SK-N-SH (cell line): ENCODE data around the gene ULK3. TPM values are rescaled to one million over a fixed set of nuclear protein-coding genes. Genes with fewer than 3 reads are reported as not detected.

Source experiments
- CTCF ChIA-PET: fragments of 300-600, 350-600 bp; formaldehyde crosslinking; extraction: SDS; loops from one replicate; lab custom pipeline; 2021; lab: Yijun Ruan, JAX
- POLR2A ChIA-PET: fragments of 350-600 bp; sonication (Branson Sonifier 250); formaldehyde crosslinking; extraction: SDS; loops from one replicate; lab custom pipeline; 2020; ENCODE audit warnings: antibody characterized with exemption, inconsistent platforms; lab: Yijun Ruan, JAX
- DNase-seq: peaks from one replicate; pipeline ENCODE4 v3.0.0; 2012
- H2AFZ ChIP-seq: fragments of 200-600 bp; sonication (generic); 2 replicates; pipeline ENCODE4 v1.8.1; 2016; ENCODE audit warnings: antibody characterized with exemption, mild to moderate bottlenecking, low read depth
- H3F3A ChIP-seq: fragments of 200-600 bp; sonication (generic); replicated peaks from 2 replicates; pipeline ENCODE3; 2016; ENCODE audit warnings: antibody characterized with exemption, mild to moderate bottlenecking; ENCODE audit not compliant: insufficient read depth
- H3K27ac ChIP-seq, 2 experiments: fragments of 200-500 bp in 1 of 2; fragments of 200-600 bp in 1 of 2; sonication (Bioruptor generic) in 1 of 2; sonication (generic), shearing (Covaris generic) in 1 of 2; 2 replicates each; pipeline versions ENCODE4 v1.5.1 to v1.6.1; 2014 to 2016; ENCODE audit warnings: low read depth in 2 of 2, inconsistent platforms in 1 of 2, low read length in 1 of 2, mild to moderate bottlenecking in 1 of 2, mixed read lengths in 1 of 2
- H3K27me3 ChIP-seq: fragments of 200-600 bp; sonication (generic), shearing (Covaris generic); 2 replicates; pipeline ENCODE4 v1.6.1; 2016; ENCODE audit warnings: mixed run types; ENCODE audit not compliant: insufficient read depth
- H3K36me3 ChIP-seq, 2 experiments: fragments of 200-500 bp in 1 of 2; fragments of 200-600 bp in 1 of 2; sonication (Bioruptor generic) in 1 of 2; sonication (generic) in 1 of 2; replicated peaks in 1 of 2; 2 replicates each; pipeline versions ENCODE3 to v1.5.1; 2014 to 2016; ENCODE audit warnings: low read length in 1 of 2, mild to moderate bottlenecking in 1 of 2; ENCODE audit not compliant: insufficient read depth in 2 of 2, control insufficient read depth in 1 of 2
- H3K4me1 ChIP-seq, 2 experiments: fragments of 200-500 bp in 1 of 2; fragments of 200-600 bp in 1 of 2; sonication (Bioruptor generic) in 1 of 2; sonication (generic), shearing (Covaris generic) in 1 of 2; 2 replicates each; pipeline versions ENCODE4 v1.5.1 to v1.6.1; 2014 to 2016; ENCODE audit warnings: low read depth in 1 of 2, low read length in 1 of 2, mixed run types in 1 of 2; ENCODE audit not compliant: insufficient read depth in 2 of 2, control insufficient read depth in 1 of 2
- H3K4me2 ChIP-seq: fragments of 200-600 bp; sonication (generic), shearing (Covaris generic); 2 replicates; pipeline ENCODE4 v1.6.1; 2017; ENCODE audit warnings: mixed run types
- H3K4me3 ChIP-seq, 2 experiments: fragments of 200-500 bp in 1 of 2; fragments of 200-600 bp in 1 of 2; sonication (Bioruptor generic) in 1 of 2; sonication (generic), shearing (Covaris generic) in 1 of 2; 2 replicates each; pipeline versions ENCODE4 v1.5.1 to v1.8.1; 2014 to 2016; ENCODE audit warnings: low read depth in 2 of 2, inconsistent platforms in 1 of 2, low read length in 1 of 2, mild to moderate bottlenecking in 1 of 2, mixed read lengths in 1 of 2, moderate library complexity in 1 of 2
- H3K79me2 ChIP-seq: fragments of 200-600 bp; sonication (generic); 2 replicates; pipeline ENCODE4 v1.8.1; 2017; ENCODE audit warnings: mild to moderate bottlenecking; ENCODE audit not compliant: insufficient read depth
- H3K9ac ChIP-seq: fragments of 200-600 bp; sonication (generic); 2 replicates; pipeline ENCODE4 v1.6.1; 2017; ENCODE audit warnings: mixed run types
- H3K9me2 ChIP-seq: fragments of 200-600 bp; sonication (generic); 2 replicates; pipeline ENCODE4 v1.6.1; 2017; ENCODE audit warnings: mixed run types
- H3K9me3 ChIP-seq: fragments of 200-600 bp; sonication (generic); 2 replicates; pipeline ENCODE4 v1.6.1; 2017; ENCODE audit warnings: mixed run types, mild to moderate bottlenecking, moderate library complexity
- H4K20me1 ChIP-seq: fragments of 200-600 bp; sonication (generic); 2 replicates; pipeline ENCODE4 v1.6.1; 2017; ENCODE audit warnings: mild to moderate bottlenecking, mixed run types; ENCODE audit not compliant: insufficient read depth
- EP300 ChIP-seq, 2 experiments: IDR thresholded peaks; 2 replicates each; pipeline versions ENCODE4 v1.4.0 to v1.6.1; 2012; ENCODE audit warnings: borderline replicate concordance in 1 of 2, low read depth in 1 of 2, low read length in 1 of 2
- FOSL2 ChIP-seq: IDR thresholded peaks from 2 replicates; pipeline ENCODE4 v1.4.0; 2012; ENCODE audit warnings: low read depth, mild to moderate bottlenecking, moderate library complexity, borderline replicate concordance
- GABPA ChIP-seq: IDR thresholded peaks from 2 replicates; pipeline ENCODE4 v1.4.0; 2012; ENCODE audit warnings: low read depth, mild to moderate bottlenecking
- MXI1 ChIP-seq: IDR thresholded peaks from 2 replicates; pipeline ENCODE4 v1.6.1; 2012; ENCODE audit warnings: mild to moderate bottlenecking, low read depth, low read length, improper control_type of control experiment
- NRF1 ChIP-seq: IDR thresholded peaks from 2 replicates; pipeline ENCODE4 v1.6.1; 2012; ENCODE audit warnings: low read depth, mild to moderate bottlenecking, low read length
- PBX3 ChIP-seq: IDR thresholded peaks from 2 replicates; pipeline ENCODE4; 2012
- POLR2AphosphoS5 ChIP-seq: IDR thresholded peaks from 2 replicates; pipeline ENCODE4 v1.6.1; 2012; ENCODE audit warnings: low read depth, low read length
- RAD21 ChIP-seq: IDR thresholded peaks from 2 replicates; pipeline ENCODE4 v1.6.1; 2012; ENCODE audit warnings: mild to moderate bottlenecking, low read length
- RXRA ChIP-seq: IDR thresholded peaks from 2 replicates; pipeline ENCODE4 v1.4.0; 2012; ENCODE audit warnings: low read depth, mild to moderate bottlenecking, borderline replicate concordance
- SIN3A ChIP-seq: IDR thresholded peaks from 2 replicates; pipeline ENCODE4 v1.6.1; 2012; ENCODE audit warnings: low read depth, mild to moderate bottlenecking, low read length, moderate library complexity, borderline replicate concordance
- SMC3 ChIP-seq: IDR thresholded peaks from 2 replicates; pipeline ENCODE4 v1.6.1; 2012; ENCODE audit warnings: low read depth, low read length, improper control_type of control experiment
- USF1 ChIP-seq: IDR thresholded peaks from 2 replicates; pipeline ENCODE4 v1.4.0; 2012; ENCODE audit warnings: low read depth, borderline replicate concordance
- YY1 ChIP-seq: IDR thresholded peaks from 2 replicates; pipeline ENCODE4 v1.4.0; 2012; ENCODE audit warnings: low read depth, mild to moderate bottlenecking
- WGBS: methylation state at CpG from one replicate; pipeline ENCODE4 v1.1.6; 2017; ENCODE audit warnings: low lambda C conversion rate; 5-methylcytosine and 5-hydroxymethylcytosine counted together
- polyA plus RNA-seq, 3 experiments: library from polyadenylated mRNA; depleted of rRNA; stranded (reverse); fragments of >200 nt; gene quantifications; 2 replicates each; pipeline ENCODE4 v1.2.3, GENCODE V29; 2012
- TF ChIP-seq, protein P1 (sequence below): IDR thresholded peaks from 2 replicates; pipeline ENCODE4 v1.4.0; 2012; ENCODE audit warnings: low read depth
- TF ChIP-seq, protein P2 (sequence below): fragments of 150-350 bp; IDR thresholded peaks from 2 replicates; pipeline ENCODE4 v1.6.1; 2017; ENCODE audit warnings: antibody characterized with exemption, low read length, low read depth, borderline replicate concordance
- TF ChIP-seq, protein P3 (sequence below): fragments of 200-600 bp; sonication (generic); IDR thresholded peaks from 2 replicates; pipeline ENCODE4 v1.6.1; 2017; ENCODE audit warnings: antibody characterized with exemption, mild to moderate bottlenecking, moderate library complexity

ULK3 gene, protein sequence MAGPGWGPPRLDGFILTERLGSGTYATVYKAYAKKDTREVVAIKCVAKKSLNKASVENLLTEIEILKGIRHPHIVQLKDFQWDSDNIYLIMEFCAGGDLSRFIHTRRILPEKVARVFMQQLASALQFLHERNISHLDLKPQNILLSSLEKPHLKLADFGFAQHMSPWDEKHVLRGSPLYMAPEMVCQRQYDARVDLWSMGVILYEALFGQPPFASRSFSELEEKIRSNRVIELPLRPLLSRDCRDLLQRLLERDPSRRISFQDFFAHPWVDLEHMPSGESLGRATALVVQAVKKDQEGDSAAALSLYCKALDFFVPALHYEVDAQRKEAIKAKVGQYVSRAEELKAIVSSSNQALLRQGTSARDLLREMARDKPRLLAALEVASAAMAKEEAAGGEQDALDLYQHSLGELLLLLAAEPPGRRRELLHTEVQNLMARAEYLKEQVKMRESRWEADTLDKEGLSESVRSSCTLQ
- 41.3 and 55.3 TPM in 2 replicates for polyA plus RNA-seq (2012; rRNA removed)
- polyA plus RNA-seq (2012; cell fraction: cytosol; rRNA removed): 11.1 and 17.6 TPM in 2 replicates
- polyA plus RNA-seq (2012; cell fraction: nucleus; rRNA removed): 300 and 348 TPM in 2 replicates

DNA sequence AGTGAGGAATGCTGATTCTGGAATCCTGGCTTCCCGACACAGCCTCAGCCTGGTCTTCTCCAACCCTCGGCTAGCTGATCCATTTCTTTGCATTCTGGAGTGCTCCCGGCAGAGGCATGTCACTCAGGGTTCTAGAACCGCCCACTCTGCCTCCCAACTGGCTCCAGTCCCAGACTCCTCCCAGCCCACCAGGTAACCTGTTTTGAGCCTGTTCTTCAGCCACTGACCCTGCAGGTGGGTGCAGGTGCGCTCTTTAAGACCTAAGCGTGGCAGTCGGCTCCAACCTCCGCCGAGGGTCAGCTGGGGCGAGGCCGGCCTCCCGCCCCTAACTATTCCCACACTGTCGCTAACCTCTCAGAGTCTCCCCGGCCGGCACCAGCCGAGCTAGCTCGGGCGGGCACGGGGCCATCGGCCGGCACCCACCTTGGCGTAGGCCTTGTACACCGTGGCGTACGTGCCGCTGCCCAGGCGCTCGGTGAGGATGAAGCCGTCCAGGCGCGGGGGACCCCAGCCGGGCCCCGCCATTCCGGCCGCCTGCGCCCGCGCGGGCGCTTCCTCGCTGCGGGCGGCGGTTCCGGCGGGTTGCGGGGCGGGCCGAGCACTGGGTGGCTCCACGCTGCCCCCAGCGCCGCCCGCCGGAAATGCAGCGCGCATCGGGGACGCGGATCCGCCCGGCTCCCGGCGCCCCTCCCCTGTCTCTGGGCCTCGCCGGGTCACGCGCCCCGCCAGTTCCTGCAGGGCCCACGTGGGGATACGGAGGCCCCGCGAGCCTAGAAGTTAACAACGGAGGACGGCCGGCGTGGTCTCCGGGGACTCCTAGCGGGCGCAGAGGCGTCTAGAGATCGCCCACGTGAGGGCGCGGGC, at the start of gene ULK3:
ULK3 (minus strand) TSS at position 576 of the 864 bp plus-strand sequence; CDS start at position 525, 51 bp downstream.
- Histone ChIP-seq H2AFZ (peak within 1 kb of the TSS; percentile 98), H3K27ac (peak within 1 kb of the TSS; percentile 72 to 88), H3F3A (no peaks in the 10 kb centered on the region), H3K4me3 (peak within 1 kb of the TSS; percentile 98), H3K79me2 (no peaks in the 10 kb centered on the region), H3K9me3 (no peaks in the 10 kb centered on the region), H3K4me1 (peaks cover 0 to 23% of the 10 kb centered on the region in 2 experiments; a peak in 2 of 4 replicates), H3K36me3 (peaks cover 0 to 47% of the 10 kb centered on the region in 2 experiments), H3K9me2 (no peaks in the 10 kb centered on the region), H4K20me1 (no peaks in the 10 kb centered on the region), H3K27me3 (no peaks in the 10 kb centered on the region), H3K4me2 (peak within 1 kb of the TSS; percentile 96), H3K9ac (peak within 1 kb of the TSS; percentile 86)
- POLR2A ChIA-PET: interaction anchor here (0.6 to 1.2 kb wide), 4 partner anchors 13 to 181 kb away, joined by 3 to 4 read pairs (median 3); partner anchors contain the start of genes MPI and PPCDC
- 0% methylated on average over 19 of the region's 84 CpGs for WGBS
- DNase-seq: peak; percentile 99
- TF ChIP-seq PBX3: peak; percentile 96
- TF ChIP-seq FOSL2: no peak
- TF ChIP-seq NRF1: peak; percentile 46; the same call in 1 of the 2 replicates
- peak; percentile 34; the same call in 1 of the 2 replicates for TF ChIP-seq RAD21
- TF ChIP-seq, protein P1, sequence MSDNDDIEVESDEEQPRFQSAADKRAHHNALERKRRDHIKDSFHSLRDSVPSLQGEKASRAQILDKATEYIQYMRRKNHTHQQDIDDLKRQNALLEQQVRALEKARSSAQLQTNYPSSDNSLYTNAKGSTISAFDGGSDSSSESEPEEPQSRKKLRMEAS: peak; percentile 96
- TF ChIP-seq GABPA: peak; percentile 46; the same call in 1 of the 2 replicates
- peak; percentile 97 for TF ChIP-seq MXI1
- TF ChIP-seq, protein P2, sequence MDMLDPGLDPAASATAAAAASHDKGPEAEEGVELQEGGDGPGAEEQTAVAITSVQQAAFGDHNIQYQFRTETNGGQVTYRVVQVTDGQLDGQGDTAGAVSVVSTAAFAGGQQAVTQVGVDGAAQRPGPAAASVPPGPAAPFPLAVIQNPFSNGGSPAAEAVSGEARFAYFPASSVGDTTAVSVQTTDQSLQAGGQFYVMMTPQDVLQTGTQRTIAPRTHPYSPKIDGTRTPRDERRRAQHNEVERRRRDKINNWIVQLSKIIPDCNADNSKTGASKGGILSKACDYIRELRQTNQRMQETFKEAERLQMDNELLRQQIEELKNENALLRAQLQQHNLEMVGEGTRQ: peak; percentile 65; the same call in 1 of the 2 replicates
- peak; percentile 57; the same call in 1 of the 2 replicates for TF ChIP-seq SIN3A
- TF ChIP-seq POLR2AphosphoS5: peak; percentile 38; the same call in 1 of the 2 replicates
- peak; percentile 87 for TF ChIP-seq USF1
- TF ChIP-seq, protein P3, sequence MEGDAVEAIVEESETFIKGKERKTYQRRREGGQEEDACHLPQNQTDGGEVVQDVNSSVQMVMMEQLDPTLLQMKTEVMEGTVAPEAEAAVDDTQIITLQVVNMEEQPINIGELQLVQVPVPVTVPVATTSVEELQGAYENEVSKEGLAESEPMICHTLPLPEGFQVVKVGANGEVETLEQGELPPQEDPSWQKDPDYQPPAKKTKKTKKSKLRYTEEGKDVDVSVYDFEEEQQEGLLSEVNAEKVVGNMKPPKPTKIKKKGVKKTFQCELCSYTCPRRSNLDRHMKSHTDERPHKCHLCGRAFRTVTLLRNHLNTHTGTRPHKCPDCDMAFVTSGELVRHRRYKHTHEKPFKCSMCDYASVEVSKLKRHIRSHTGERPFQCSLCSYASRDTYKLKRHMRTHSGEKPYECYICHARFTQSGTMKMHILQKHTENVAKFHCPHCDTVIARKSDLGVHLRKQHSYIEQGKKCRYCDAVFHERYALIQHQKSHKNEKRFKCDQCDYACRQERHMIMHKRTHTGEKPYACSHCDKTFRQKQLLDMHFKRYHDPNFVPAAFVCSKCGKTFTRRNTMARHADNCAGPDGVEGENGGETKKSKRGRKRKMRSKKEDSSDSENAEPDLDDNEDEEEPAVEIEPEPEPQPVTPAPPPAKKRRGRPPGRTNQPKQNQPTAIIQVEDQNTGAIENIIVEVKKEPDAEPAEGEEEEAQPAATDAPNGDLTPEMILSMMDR: peak; percentile 50
- TF ChIP-seq EP300 (IDR thresholded peaks at IDR 0.05; ENCODE audit: borderline replicate concordance in 1 of 2, low read depth in 1 of 2, low read length in 1 of 2): no peak
- TF ChIP-seq YY1: 0 out of 2 replicates have a peak, but pooled peaks have one; percentile 11
- no peak for TF ChIP-seq RXRA
- peak; percentile 20; the same call in 1 of the 2 replicates for TF ChIP-seq SMC3
- CTCF ChIA-PET: interaction anchor here (0.6 to 10.8 kb wide), 30 partner anchors 9 to 206 kb away, joined by 3 to 95 read pairs (median 5); partner anchors contain the start of genes CPLX3, CSK, RPP25 and SCAMP5
